Right lobe of liver (tissue), 6 donors: ENCODE data around the gene AFAP1L1. TPM values are rescaled to one million over a fixed set of nuclear protein-coding genes. Genes with fewer than 3 reads are reported as not detected.

Experiments
- ATAC-seq, 4 donors: fragments of 200-7000 bp; cut with Tn5 transposase; one replicate each; pipeline ENCODE4 v1.9.1; 2020; ENCODE audit warnings: mild to moderate bottlenecking in 4 of 4, moderate library complexity in 4 of 4
- DNase-seq, 3 donors: peaks; one replicate each; pipeline ENCODE4 v3.0.0-alpha.2; 2020
- H3K27ac ChIP-seq, 3 donors: fragments of 200-600 bp; one replicate each; pipeline ENCODE4 v1.8.0; 2022
- H3K27me3 ChIP-seq, 2 donors: fragments of 200-600 bp; one replicate each; pipeline ENCODE4 v1.8.0; 2022
- H3K36me3 ChIP-seq, 4 donors: fragments of 200-600 bp; sonication (generic) in 1 of 4; one replicate each; pipeline versions ENCODE4 v1.5.1 to v1.8.0; 2017 to 2022; ENCODE audit warnings: control low read depth in 1 of 4
- H3K4me1 ChIP-seq, 4 donors: fragments of 200-600 bp; sonication (generic) in 1 of 4; one replicate each; pipeline versions ENCODE4 v1.5.1 to v1.8.0; 2017 to 2022; ENCODE audit warnings: control low read depth in 1 of 4
- H3K4me3 ChIP-seq, 3 donors: fragments of 200-600 bp; one replicate each; pipeline ENCODE4 v1.8.0; 2022
- H3K9me3 ChIP-seq, 4 donors: fragments of 200-600 bp; sonication (generic) in 1 of 4; one replicate each; pipeline versions ENCODE4 v1.5.1 to v1.8.0; 2017 to 2022; ENCODE audit warnings: control low read depth in 1 of 4
- CTCF ChIP-seq, 4 donors: fragments of 200-600 bp in 3 of 4; fragments of 450-650 bp in 1 of 4; IDR thresholded peaks; one replicate each; pipeline versions ENCODE4 v1.5.1 to v1.8.0; 2016 to 2022; ENCODE audit warnings: antibody characterized with exemption in 4 of 4, mild to moderate bottlenecking in 2 of 4
- POLR2A ChIP-seq: fragments of 450-650 bp; IDR thresholded peaks from one replicate; pipeline ENCODE4 v1.6.1; 2017; ENCODE audit warnings: antibody characterized with exemption, mild to moderate bottlenecking
- WGBS: methylation state at CpG from one replicate; pipeline ENCODE4 v1.1.6; 2018; ENCODE audit warnings: low coverage, low lambda C conversion rate; ENCODE audit not compliant: insufficient coverage; ENCODE audit errors: missing lambda C conversion rate; 5-methylcytosine and 5-hydroxymethylcytosine counted together
- intact Hi-C, 2 donors: fragments of 100-400 bp; cut with DNase I; formaldehyde crosslinking; loops; one replicate each; pipeline versions ENCODE4 v1.11.2 to v1.14.1; 2022
- total RNA-seq, 6 experiments: library from RNA; depleted of rRNA in 2 of 6; stranded (reverse); fragments of >200 nt in 2 of 6; fragmentation: NEBNext Ultra II Directional in 3 of 6; extraction: Animal tissue kit (Norgen Biotek cat#: 25700) in 3 of 6; gene quantifications; one replicate each; pipeline versions ENCODE4 v1.1.0 to v1.2.4, GENCODE V29; 2016 to 2023
- donor health status: DM: no; HTN: yes; CAD: no.
- donor health status: DM: no; HTN: no; CAD: no.
- donor health status: DM: no; HTN: no; CAD: no.
- donor health status: DM: no; HTN: yes; CAD: no.
- donor health status: DM: no; HTN: yes; CAD: no.

Gene AFAP1L1
- total RNA-seq, 6 experiments from 2014 or later = 3.1 to 6.6 (median 5.2) TPM

GRCh38 chr5:149374801-149375200 is 103.1 kb downstream of the AFAP1L1 start:
- no peak overlapping the region for H3K27ac ChIP-seq
- TF ChIP-seq CTCF (IDR thresholded peaks at IDR 0.05) (no peak), POLR2A (no peak)
- H3K9me3 ChIP-seq = no peaks in the 10 kb centered on the region
- H3K4me1 ChIP-seq = no peaks in the 10 kb centered on the region
- H3K4me3 ChIP-seq = no peak overlapping the region
- ATAC-seq = no peak
- intact Hi-C loops = loop anchor here (5.0 kb wide), 1 partner anchor 58 kb away; no protein-coding TSS in a partner anchor
- WGBS = 52% methylated on average over 2 of the region's 3 CpGs
- H3K36me3 ChIP-seq = no peaks in the 10 kb centered on the region
- DNase-seq = peak in 1 of 3 donors; percentile 19
- no peaks in the 10 kb centered on the region for H3K27me3 ChIP-seq

- Histone ChIP-seq H3K9me3 (no peaks in the 10 kb centered on the region), H3K4me1 (no peaks in the 10 kb centered on the region), H3K4me3 (no peak overlapping the region), H3K36me3 (no peaks in the 10 kb centered on the region), H3K27ac (no peak overlapping the region), H3K27me3 (no peaks in the 10 kb centered on the region)
- intact Hi-C loops = no loop called here
- DNase-seq (no peak), ATAC-seq (no peak)
- TF ChIP-seq CTCF (IDR thresholded peaks at IDR 0.05) = no peak
- TF ChIP-seq POLR2A = no peak
- 78% methylated on average over 6 of the region's 6 CpGs for WGBS
Observed at GRCh38 chr5:149375434-149375833, 103.8 kb downstream of the AFAP1L1 start.

GRCh38 chr5:149376104-149376503 is 104.4 kb downstream of the AFAP1L1 start:
- intact Hi-C loops = no loop called here
- DNase-seq (no peak), ATAC-seq (no peak)
- H3K36me3 ChIP-seq = no peaks in the 10 kb centered on the region
- TF ChIP-seq CTCF (IDR thresholded peaks at IDR 0.05) = no peak
- no peak for TF ChIP-seq POLR2A
- H3K27ac ChIP-seq = no peak overlapping the region
- WGBS = no CpG with 5 or more reads among the region's 12 CpGs
- no peaks in the 10 kb centered on the region for H3K9me3 ChIP-seq
- H3K4me1 ChIP-seq = no peaks in the 10 kb centered on the region
- H3K27me3 ChIP-seq = no peaks in the 10 kb centered on the region
- H3K4me3 ChIP-seq = no peak overlapping the region

GRCh38 chr5:149376711-149377447 is 105.2 kb downstream of the AFAP1L1 start:
- H3K36me3 ChIP-seq = no peaks in the 10 kb centered on the region
- TF ChIP-seq POLR2A = no peak
- no peak for TF ChIP-seq CTCF (IDR thresholded peaks at IDR 0.05)
- no peaks in the 10 kb centered on the region for H3K4me1 ChIP-seq
- H3K27ac ChIP-seq = no peak overlapping the region
- no peak overlapping the region for H3K4me3 ChIP-seq
- intact Hi-C loops = no loop called here
- H3K9me3 ChIP-seq = no peaks in the 10 kb centered on the region
- 81% methylated on average over 2 of the region's 7 CpGs for WGBS
- no peaks in the 10 kb centered on the region for H3K27me3 ChIP-seq
- DNase-seq (no peak), ATAC-seq (no peak)
